Measurements from ENCODE around the gene WWC1.
A peak's percentile ranks its signal among the peaks of the same experiment; 100 is the strongest.

Gene WWC1

GRCh38 chr5:168443950-168444700, 152.7 kb downstream of the WWC1 start:
- DNase-seq (ENCODE audit: low read depth), result peak; percentile 39
- no peak overlapping the region for H3K4me3 ChIP-seq (replicated peaks; ENCODE audit: low read depth, low read length)

GRCh38 chr5:168446983-168447619, 155.7 kb downstream of the WWC1 start:
- DNase-seq (ENCODE audit: low read depth), result no peak
- H3K4me3 ChIP-seq (replicated peaks; ENCODE audit: low read depth, low read length), result no peak overlapping the region
- TF ChIP-seq CTCF (IDR thresholded peaks at IDR 0.05; ENCODE audit: low read length, missing control alignments), result no peak

More at GRCh38 chr5:168443950-168444700, 152.7 kb downstream of the WWC1 start:
- TF ChIP-seq CTCF (IDR thresholded peaks at IDR 0.05; ENCODE audit: low read length, missing control alignments), result no peak

GRCh38 chr5:168447808-168448207, 156.4 kb downstream of the WWC1 start:
- DNase-seq (ENCODE audit: low read depth), result no peak
- TF ChIP-seq CTCF (IDR thresholded peaks at IDR 0.05; ENCODE audit: low read length, missing control alignments), result no peak
- H3K4me3 ChIP-seq (replicated peaks; ENCODE audit: low read depth, low read length), result no peak overlapping the region

DNA sequence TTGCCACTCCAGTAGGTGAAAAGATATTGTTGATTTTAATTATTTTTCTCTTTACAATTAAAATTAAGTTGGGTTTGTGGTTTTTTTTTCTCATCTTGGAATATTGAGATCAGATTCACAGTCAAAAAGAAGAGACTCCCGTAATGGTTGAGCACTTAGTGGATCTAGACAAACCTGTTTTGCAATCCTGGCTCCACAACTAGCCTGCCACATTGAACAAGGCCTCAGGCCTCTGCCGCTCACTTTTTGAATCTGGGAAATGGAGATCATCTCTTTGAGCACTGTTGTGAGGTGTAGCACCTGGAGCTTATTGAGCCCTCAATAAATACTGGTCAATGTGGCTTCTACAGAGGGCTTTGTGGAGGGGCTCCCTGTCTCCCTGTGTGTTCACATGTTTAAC, 157.7 kb downstream of the WWC1 start:
- no peak for TF ChIP-seq CTCF (IDR thresholded peaks at IDR 0.05; ENCODE audit: low read length, missing control alignments)
- no peak for DNase-seq (ENCODE audit: low read depth)
- H3K4me3 ChIP-seq (replicated peaks; ENCODE audit: low read depth, low read length), result no peak overlapping the region

- no peak overlapping the region for H3K4me3 ChIP-seq (replicated peaks; ENCODE audit: low read depth, low read length)
- DNase-seq (ENCODE audit: low read depth), result no peak
- no peak for TF ChIP-seq CTCF (IDR thresholded peaks at IDR 0.05; ENCODE audit: low read length, missing control alignments)
These were observed 160.1 kb downstream of the WWC1 start for GRCh38 chr5:168451565-168451964.

GRCh38 chr5:168455201-168455600, 163.8 kb downstream of the WWC1 start:
- no peak for DNase-seq (ENCODE audit: low read depth)

More at GRCh38 chr5:168455201-168455600, 163.8 kb downstream of the WWC1 start:
- H3K4me3 ChIP-seq (replicated peaks; ENCODE audit: low read depth, low read length), result no peak overlapping the region
- TF ChIP-seq CTCF (IDR thresholded peaks at IDR 0.05; ENCODE audit: low read length, missing control alignments), result no peak
